OCI-LY3 (cell line): Measurements from ENCODE around the gene MRPL55.

Experiments used
- CTCF ChIP-seq: fragments of 200-600, 300-600 bp; sonication (generic); IDR thresholded peaks from 2 replicates; pipeline ENCODE4 v1.5.1; 2014; ENCODE audit warnings: antibody characterized with exemption, low read length, low read depth
- EZH2phosphoT487 ChIP-seq: fragments of 200-600 bp; shearing (Covaris generic); IDR thresholded peaks from 2 replicates; pipeline ENCODE4 v1.6.1; 2018; ENCODE audit warnings: antibody characterized with exemption, mixed run types, low read depth

DNA sequence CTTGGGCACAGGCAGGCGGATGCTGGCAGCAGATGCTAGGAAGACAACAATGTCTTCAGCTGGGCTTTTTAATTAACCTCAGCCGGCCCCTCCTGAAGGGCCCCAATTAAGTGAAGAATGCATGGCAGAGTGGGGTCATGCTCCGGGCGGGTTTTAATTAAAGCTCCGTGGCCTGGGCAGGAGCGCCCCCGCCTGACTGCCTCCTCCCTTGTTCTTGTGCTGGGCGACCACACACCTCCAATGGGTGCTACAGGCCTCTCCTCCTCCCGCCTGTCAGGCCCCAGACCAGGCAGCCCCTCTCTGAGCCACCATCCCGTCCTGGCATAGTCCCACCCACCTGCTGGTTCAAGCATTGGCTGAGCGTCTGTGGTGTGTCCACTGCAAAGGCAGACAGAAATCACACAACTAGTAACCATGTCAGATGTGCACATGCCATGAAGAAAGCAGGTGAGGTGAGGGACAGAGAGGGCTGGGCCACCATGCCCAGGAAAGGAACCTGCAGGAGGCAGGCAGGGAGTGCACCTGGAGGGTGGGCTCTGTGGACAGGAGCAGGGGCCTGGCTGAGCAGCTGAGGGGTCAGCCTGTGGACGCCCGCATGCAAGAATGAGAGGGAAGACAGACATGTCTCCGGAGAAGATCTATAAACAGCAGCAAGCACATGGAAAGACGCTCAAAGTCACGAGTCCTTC is 35.1 kb downstream of the MRPL55 start:
- peak; percentile 50 for TF ChIP-seq CTCF
- no peak for TF ChIP-seq EZH2phosphoT487
